ENCODE data around the gene ANKMY1.

DNA sequence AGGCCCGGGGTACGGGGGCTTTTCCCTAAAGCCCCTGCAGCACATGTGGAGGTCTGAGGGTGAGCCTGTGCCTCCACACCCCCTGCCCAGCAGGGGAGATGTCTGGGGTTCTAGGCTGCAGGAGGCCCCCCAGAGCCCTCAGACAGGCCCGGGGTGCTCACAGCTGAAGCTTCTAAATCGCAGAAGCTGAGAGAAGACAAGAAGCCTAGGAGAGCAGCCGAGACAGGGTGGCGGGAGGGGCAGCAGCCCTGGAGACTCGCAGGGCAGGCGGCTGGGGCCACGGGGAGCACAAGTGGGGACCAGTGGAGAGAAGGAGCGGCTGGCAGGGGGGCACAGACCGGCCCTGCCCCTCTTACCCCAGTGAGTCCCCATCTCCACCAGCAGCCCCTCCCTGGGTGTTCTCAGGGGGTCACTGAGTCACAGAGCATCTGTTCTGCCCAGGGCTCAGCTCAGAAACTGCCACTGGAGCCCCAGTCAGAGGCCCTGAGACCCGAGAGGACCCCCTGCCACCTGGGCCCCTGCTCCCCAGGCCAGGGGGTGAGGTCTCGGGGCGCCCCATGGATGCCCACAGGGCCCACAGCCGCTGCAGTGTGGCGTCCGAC, 96.2 kb downstream of the ANKMY1 start:
- TF ChIP-seq SUZ12 (IDR thresholded peaks at IDR 0.05; ENCODE audit: extremely low read depth, insufficient read depth, insufficient read length) (no peak), ZNF274 (IDR thresholded peaks at IDR 0.05; ENCODE audit: low read depth, low read length) (no peak), YY1 (IDR thresholded peaks at IDR 0.05; ENCODE audit: insufficient read depth, insufficient read length) (no peak)

All from NT2/D1 (cell line).